Activated CD4-positive, CD25-positive, alpha-beta regulatory T cell (primary cell): ENCODE results near the gene C10orf95.

Experiments used
- DNase-seq, 4 experiments: peaks; one replicate each; lab custom pipeline; 2025; lab: John Stamatoyannopoulos, UW

Gene C10orf95

DNA sequence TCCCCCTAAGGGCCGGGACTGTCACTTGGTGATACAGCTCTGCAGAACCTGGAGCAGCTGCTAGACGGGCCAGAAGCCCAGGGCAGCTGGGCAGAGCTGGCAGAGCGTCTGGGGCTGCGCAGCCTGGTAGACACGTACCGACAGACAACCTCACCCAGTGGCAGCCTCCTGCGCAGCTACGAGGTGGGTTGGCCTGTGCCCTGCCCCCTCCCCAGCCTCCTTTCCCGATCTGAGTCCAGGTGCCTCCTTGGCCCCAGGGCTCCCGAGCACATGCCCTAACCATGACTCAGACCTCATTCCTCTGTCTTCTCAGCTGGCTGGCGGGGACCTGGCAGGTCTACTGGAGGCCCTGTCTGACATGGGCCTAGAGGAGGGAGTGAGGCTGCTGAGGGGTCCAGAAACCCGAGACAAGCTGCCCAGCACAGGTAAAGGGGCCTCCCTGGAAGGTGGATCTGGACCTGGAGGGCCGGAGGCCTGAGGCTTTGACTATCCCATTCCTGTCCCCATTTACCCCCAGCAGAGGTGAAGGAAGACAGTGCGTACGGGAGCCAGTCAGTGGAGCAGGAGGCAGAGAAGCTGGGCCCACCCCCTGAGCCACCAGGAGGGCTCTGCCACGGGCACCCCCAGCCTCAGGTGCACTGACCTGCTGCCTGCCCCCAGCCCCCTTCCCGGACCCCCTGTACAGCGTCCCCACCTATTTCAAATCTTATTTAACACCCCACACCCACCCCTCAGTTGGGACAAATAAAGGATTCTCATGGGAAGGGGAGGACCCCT is 49.4 kb downstream of the C10orf95 start:
- DNase-seq = no peak

DNA sequence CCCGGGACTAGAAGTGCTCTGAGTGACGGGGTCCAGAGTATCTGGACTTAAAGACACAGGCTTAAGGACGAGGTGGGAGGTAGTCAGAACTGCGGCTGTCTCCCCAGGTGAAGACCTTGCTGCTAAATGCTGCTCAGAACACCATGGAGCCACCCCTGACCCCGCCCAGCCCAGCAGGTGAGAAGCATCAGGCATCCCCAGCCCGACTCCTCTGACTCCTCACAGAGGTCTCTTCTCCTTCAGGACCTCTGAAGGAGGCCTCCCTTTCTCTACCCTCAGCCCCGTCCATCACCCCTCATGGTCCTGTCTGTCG is 50.0 kb downstream of the C10orf95 start:
- DNase-seq = no peak

DNA sequence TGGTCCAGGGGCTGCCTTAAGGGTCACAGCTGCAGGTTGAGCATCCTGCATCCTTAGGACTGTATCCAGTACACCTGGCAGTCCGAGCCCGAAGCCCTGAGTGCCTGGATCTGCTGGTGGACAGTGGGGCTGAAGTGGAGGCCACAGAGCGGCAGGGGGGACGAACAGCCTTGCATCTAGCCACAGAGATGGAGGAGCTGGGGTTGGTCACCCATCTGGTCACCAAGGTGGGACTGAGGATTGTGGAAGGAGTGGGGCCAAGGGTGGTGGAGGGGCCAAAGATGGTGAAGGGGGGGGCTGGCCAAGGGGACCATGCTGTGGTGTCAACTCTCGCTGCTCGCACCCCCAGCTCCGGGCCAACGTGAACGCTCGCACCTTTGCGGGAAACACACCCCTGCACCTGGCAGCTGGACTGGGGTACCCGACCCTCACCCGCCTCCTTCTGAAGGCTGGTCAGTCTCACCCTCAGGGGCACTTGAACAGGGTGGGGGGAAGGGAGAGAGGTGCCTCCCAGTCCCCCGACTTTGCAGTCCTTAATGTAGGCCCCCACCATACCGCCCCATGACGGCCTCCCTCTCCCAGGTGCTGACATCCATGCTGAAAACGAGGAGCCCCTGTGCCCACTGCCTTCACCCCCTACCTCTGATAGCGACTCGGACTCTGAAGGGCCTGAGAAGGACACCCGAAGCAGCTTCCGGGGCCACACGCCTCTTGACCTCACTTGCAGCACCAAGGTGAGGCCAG is 50.6 kb downstream of the C10orf95 start:
- DNase-seq = no peak

DNA sequence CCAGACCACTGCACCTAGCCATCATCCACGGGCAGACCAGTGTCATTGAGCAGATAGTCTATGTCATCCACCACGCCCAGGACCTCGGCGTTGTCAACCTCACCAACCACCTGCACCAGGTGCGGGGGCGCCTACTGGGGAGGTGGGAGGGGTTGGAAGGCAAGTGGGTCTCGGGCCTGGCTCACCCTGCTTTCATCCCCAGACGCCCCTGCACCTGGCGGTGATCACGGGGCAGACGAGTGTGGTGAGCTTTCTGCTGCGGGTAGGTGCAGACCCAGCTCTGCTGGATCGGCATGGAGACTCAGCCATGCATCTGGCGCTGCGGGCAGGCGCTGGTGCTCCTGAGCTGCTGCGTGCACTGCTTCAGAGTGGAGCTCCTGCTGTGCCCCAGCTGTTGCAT is 51.3 kb downstream of the C10orf95 start:
- no peak for DNase-seq
